CD4-positive, alpha-beta T cell (primary cell): ENCODE results near the gene PCDHAC2. TPM values are rescaled to one million over a fixed set of nuclear protein-coding genes. Genes with fewer than 3 reads are reported as not detected.

Source experiments
- ATAC-seq: fragments of 200-7000 bp; cut with Tn5 transposase; one replicate; pipeline ENCODE4 v1.10.0; 2022; ENCODE audit warnings: mild to moderate bottlenecking; ENCODE audit not compliant: poor library complexity
- CTCF ChIA-PET: fragments of 350-600 bp; sonication (Branson Sonifier 250); formaldehyde crosslinking; loops from one replicate; lab custom pipeline; 2021; ENCODE audit warnings: antibody characterized with exemption, inconsistent platforms; lab: Charles Lee
- POLR2A ChIA-PET: fragments of 350-600 bp; sonication (Branson Sonifier 250); formaldehyde crosslinking; loops from one replicate; lab custom pipeline; 2021; ENCODE audit warnings: antibody characterized with exemption, inconsistent platforms; lab: Charles Lee
- DNase-seq, 14 experiments: peaks; one replicate each; pipeline ENCODE4 v3.0.0-alpha.2; 2013 to 2020; ENCODE audit warnings: mixed read lengths in 2 of 14
- H3K27ac ChIP-seq, 2 donors: one replicate each; pipeline versions ENCODE4 v1.5.1 to v1.7.0; 2013; ENCODE audit warnings: low read length in 2 of 2, low read depth in 1 of 2, mild to moderate bottlenecking in 1 of 2
- H3K27me3 ChIP-seq, 2 experiments: 1 replicate in 1 of 2; 2 replicates in 1 of 2; pipeline versions ENCODE4 v1.6.1 to v1.7.0; 2013; ENCODE audit warnings: low read length in 2 of 2, control low read depth in 1 of 2, mild to moderate bottlenecking in 1 of 2, moderate library complexity in 1 of 2; ENCODE audit not compliant: insufficient read depth in 2 of 2, control insufficient read depth in 1 of 2
- H3K36me3 ChIP-seq: one replicate; pipeline ENCODE4 v1.6.1; 2013; ENCODE audit warnings: low read length, control low read depth; ENCODE audit not compliant: insufficient read depth
- H3K4me1 ChIP-seq: one replicate; pipeline ENCODE4 v1.6.1; 2013; ENCODE audit warnings: low read length, control low read depth; ENCODE audit not compliant: insufficient read depth
- H3K4me3 ChIP-seq: one replicate; pipeline ENCODE4 v1.5.1; 2013; ENCODE audit warnings: mild to moderate bottlenecking, low read length, moderate library complexity
- H3K9me3 ChIP-seq, 2 experiments: 1 replicate in 1 of 2; 2 replicates in 1 of 2; pipeline versions ENCODE4 v1.6.1 to v1.7.0; 2013; ENCODE audit warnings: low read length in 2 of 2, mild to moderate bottlenecking in 2 of 2, control low read depth in 1 of 2, moderate library complexity in 1 of 2; ENCODE audit not compliant: control insufficient read depth in 1 of 2, insufficient read depth in 1 of 2
- H3K27ac Mint-ChIP-seq: one replicate; pipeline ENCODE4 v1.8.0; 2020; ENCODE audit warnings: mixed read lengths
- H3K27me3 Mint-ChIP-seq: one replicate; pipeline ENCODE4 v1.8.0; 2021; ENCODE audit warnings: mixed read lengths
- H3K36me3 Mint-ChIP-seq: one replicate; pipeline ENCODE4 v1.8.0; 2021; ENCODE audit warnings: low read depth, mixed read lengths
- H3K4me1 Mint-ChIP-seq: one replicate; pipeline ENCODE4 v1.8.0; 2021; ENCODE audit warnings: low read depth, mixed read lengths
- H3K4me3 Mint-ChIP-seq: one replicate; pipeline ENCODE4 v1.8.0; 2020; ENCODE audit warnings: mild to moderate bottlenecking, mixed read lengths
- H3K9me3 Mint-ChIP-seq: one replicate; pipeline ENCODE4 v1.8.0; 2020; ENCODE audit warnings: mixed read lengths
- intact Hi-C, 2 experiments: fragments of 100-400 bp; cut with DNase I in 1 of 2; cut with micrococcal nuclease in 1 of 2; formaldehyde crosslinking; loops; one replicate each; pipeline versions ENCODE4 v1.15.1 to v1.9.0; 2023 to 2025; cut with DNase I, micrococcal nuclease
- total RNA-seq, 174 experiments: library from RNA in 2 of 174; stranded (reverse) in 2 of 174; gene quantifications; one replicate each; pipeline ENCODE4 v1.2.3 and lab custom pipeline; 2021 to 2026
- TF ChIP-seq, protein P1 (sequence below): fragments of 200-600 bp; IDR thresholded peaks from one replicate; pipeline ENCODE4 v1.8.0; 2022; ENCODE audit warnings: antibody characterized with exemption, mild to moderate bottlenecking

PCDHAC2 gene
- total RNA-seq, 2 experiments from 2014 or later, result not detected

DNA sequence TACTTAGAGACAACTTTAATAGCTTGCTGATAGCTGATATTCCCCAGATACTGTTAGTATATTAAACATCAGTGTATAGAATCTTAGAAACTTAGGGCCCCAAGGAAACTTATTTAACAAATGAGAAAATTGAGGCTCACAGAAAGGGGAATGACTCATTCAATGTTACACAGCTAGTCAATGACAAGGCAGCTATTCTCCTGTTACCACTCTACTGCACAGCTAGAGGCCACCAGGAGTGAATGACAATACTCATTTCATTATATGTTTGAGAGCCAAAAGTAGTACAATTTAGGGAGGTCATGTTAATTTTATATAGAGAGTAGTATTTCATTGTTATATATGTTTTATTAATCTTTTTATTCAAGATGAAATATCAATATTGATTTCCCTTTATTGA, 51.7 kb downstream of the PCDHAC2 start:
- TF ChIP-seq, protein P1, sequence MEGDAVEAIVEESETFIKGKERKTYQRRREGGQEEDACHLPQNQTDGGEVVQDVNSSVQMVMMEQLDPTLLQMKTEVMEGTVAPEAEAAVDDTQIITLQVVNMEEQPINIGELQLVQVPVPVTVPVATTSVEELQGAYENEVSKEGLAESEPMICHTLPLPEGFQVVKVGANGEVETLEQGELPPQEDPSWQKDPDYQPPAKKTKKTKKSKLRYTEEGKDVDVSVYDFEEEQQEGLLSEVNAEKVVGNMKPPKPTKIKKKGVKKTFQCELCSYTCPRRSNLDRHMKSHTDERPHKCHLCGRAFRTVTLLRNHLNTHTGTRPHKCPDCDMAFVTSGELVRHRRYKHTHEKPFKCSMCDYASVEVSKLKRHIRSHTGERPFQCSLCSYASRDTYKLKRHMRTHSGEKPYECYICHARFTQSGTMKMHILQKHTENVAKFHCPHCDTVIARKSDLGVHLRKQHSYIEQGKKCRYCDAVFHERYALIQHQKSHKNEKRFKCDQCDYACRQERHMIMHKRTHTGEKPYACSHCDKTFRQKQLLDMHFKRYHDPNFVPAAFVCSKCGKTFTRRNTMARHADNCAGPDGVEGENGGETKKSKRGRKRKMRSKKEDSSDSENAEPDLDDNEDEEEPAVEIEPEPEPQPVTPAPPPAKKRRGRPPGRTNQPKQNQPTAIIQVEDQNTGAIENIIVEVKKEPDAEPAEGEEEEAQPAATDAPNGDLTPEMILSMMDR, result no peak

More for the DNA sequence above, 51.7 kb downstream of the PCDHAC2 start:
- H3K4me3 Mint-ChIP-seq, result no peak overlapping the region
- H3K36me3 Mint-ChIP-seq, result no peaks in the 10 kb centered on the region
- no peaks in the 10 kb centered on the region for H3K9me3 Mint-ChIP-seq
- no peaks in the 10 kb centered on the region for H3K36me3 ChIP-seq
- no peak overlapping the region for H3K27ac Mint-ChIP-seq
- H3K4me3 ChIP-seq, result no peak overlapping the region
- no peaks in the 10 kb centered on the region for H3K4me1 Mint-ChIP-seq
- DNase-seq (no peak), ATAC-seq (no peak)
- intact Hi-C loops, result no loop called here
- ChIA-PET POLR2A (no interaction called here), CTCF (no interaction called here)
- no peak overlapping the region for H3K27ac ChIP-seq
- peaks cover 0 to 3% of the 10 kb centered on the region in 2 experiments for H3K9me3 ChIP-seq
- H3K4me1 ChIP-seq, result no peaks in the 10 kb centered on the region
- H3K27me3 ChIP-seq, result peaks cover 0 to under 1% of the 10 kb centered on the region in 2 experiments
- peaks cover 13% of the 10 kb centered on the region for H3K27me3 Mint-ChIP-seq

Other genes starting within 250 kb of the PCDHAC2 start
- not detected for gene PCDHA1, start 180.3 kb upstream of the PCDHAC2 start, total RNA-seq
- not detected for gene PCDHA2, start 171.6 kb upstream of the PCDHAC2 start, total RNA-seq
- gene PCDHA3, start 165.4 kb upstream of the PCDHAC2 start, total RNA-seq, result not detected
- gene PCDHA4, start 159.4 kb upstream of the PCDHAC2 start, total RNA-seq, result not detected
- not detected for gene PCDHA5, start 144.9 kb upstream of the PCDHAC2 start, total RNA-seq
- gene PCDHA6, start 138.5 kb upstream of the PCDHAC2 start, total RNA-seq, result not detected
- gene PCDHA7, start 132.2 kb upstream of the PCDHAC2 start, total RNA-seq, result not detected
- not detected for gene PCDHA8, start 125.3 kb upstream of the PCDHAC2 start, total RNA-seq
- gene PCDHA9, start 118.1 kb upstream of the PCDHAC2 start, total RNA-seq, result not detected
- not detected for gene PCDHA10, start 110.6 kb upstream of the PCDHAC2 start, total RNA-seq
- not detected for gene PCDHA11, start 97.5 kb upstream of the PCDHAC2 start, total RNA-seq
- gene PCDHA12, start 91.2 kb upstream of the PCDHAC2 start, total RNA-seq, result not detected
- not detected for gene PCDHA13, start 84.4 kb upstream of the PCDHAC2 start, total RNA-seq
- not detected for gene PCDHAC1, start 40.2 kb upstream of the PCDHAC2 start, total RNA-seq
- gene PCDHB1, start 84.9 kb downstream of the PCDHAC2 start, total RNA-seq, result not detected
- not detected for gene PCDHB2, start 128.1 kb downstream of the PCDHAC2 start, total RNA-seq
- gene PCDHB3, start 134.0 kb downstream of the PCDHAC2 start, total RNA-seq, result not detected
- gene PCDHB4, start 155.3 kb downstream of the PCDHAC2 start, total RNA-seq, result not detected
- gene PCDHB5, start 168.7 kb downstream of the PCDHAC2 start, total RNA-seq, result under 1 TPM in 1 of 2 experiments, not detected in 1; 0.08 TPM
- gene PCDHB6, start 183.6 kb downstream of the PCDHAC2 start, total RNA-seq, result not detected
- not detected for gene PCDHB7, start 206.2 kb downstream of the PCDHAC2 start, total RNA-seq
- not detected for gene PCDHB8, start 211.3 kb downstream of the PCDHAC2 start, total RNA-seq
- gene PCDHB16, start 215.9 kb downstream of the PCDHAC2 start, total RNA-seq, result not detected
- not detected for gene PCDHB9, start 220.7 kb downstream of the PCDHAC2 start, total RNA-seq
- not detected for gene PCDHB10, start 225.9 kb downstream of the PCDHAC2 start, total RNA-seq
- gene PCDHB11, start 233.2 kb downstream of the PCDHAC2 start, total RNA-seq, result not detected
- not detected for gene PCDHB12, start 242.2 kb downstream of the PCDHAC2 start, total RNA-seq
- gene PCDHB13, start 247.4 kb downstream of the PCDHAC2 start, total RNA-seq, result not detected